GM12872 (cell line): ENCODE measurements around the gene GNPTG.

Experiments
- TF ChIP-seq, protein P1 (sequence below): IDR thresholded peaks from 3 replicates; pipeline ENCODE4 v1.5.1; 2011; ENCODE audit warnings: low read depth, mild to moderate bottlenecking, low read length, moderate library complexity; ENCODE audit not compliant: insufficient read depth

The GNPTG gene

DNA sequence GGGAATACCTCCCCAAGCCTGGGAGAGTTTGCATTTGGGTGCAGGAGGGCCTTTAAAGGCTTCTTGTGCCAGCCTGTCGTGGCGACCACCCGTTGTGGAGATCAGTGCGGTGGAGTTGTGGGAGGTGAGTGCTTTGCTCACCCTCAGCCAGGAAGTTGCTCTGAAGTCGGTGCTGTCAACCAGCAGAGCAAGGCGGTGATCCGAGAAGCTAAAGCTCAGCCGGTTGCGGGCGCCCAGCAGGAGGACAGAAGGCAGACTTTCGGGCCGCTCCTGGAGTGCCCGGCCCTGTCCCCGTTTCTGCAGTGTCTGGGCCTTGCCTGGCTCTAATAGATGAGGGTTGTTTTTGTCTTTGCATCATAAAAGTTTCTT is 40.9 kb upstream of the GNPTG start:
- TF ChIP-seq, protein P1, sequence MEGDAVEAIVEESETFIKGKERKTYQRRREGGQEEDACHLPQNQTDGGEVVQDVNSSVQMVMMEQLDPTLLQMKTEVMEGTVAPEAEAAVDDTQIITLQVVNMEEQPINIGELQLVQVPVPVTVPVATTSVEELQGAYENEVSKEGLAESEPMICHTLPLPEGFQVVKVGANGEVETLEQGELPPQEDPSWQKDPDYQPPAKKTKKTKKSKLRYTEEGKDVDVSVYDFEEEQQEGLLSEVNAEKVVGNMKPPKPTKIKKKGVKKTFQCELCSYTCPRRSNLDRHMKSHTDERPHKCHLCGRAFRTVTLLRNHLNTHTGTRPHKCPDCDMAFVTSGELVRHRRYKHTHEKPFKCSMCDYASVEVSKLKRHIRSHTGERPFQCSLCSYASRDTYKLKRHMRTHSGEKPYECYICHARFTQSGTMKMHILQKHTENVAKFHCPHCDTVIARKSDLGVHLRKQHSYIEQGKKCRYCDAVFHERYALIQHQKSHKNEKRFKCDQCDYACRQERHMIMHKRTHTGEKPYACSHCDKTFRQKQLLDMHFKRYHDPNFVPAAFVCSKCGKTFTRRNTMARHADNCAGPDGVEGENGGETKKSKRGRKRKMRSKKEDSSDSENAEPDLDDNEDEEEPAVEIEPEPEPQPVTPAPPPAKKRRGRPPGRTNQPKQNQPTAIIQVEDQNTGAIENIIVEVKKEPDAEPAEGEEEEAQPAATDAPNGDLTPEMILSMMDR: no peak

DNA sequence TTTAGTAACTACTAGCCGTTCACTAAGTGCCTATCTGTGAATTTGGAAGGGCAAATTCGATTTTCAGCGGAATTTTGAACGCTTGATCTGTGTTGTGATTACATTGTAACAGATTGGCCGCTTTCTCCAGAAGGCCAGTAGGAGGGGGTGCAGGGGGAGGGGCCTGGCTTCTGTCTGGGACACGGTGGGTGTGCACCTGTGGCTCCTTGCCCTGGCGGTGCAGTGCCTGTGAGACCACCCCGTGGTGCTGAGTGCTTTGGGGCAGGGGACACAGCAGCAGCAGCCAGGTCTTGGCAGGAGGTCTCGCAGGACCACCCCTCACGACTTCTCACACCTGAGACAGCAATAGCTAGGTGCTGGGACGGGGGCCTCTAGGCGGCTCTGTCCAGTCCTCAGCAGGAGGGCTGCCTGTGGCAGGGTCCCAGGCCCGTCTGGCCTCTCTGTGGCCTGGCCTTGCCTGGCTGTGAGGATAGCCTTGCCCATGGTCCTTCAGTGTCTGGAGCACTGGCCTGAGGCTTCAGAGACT is 40.5 kb upstream of the GNPTG start:
- TF ChIP-seq, protein P1: no peak

- TF ChIP-seq, protein P1: no peak
Measured at GRCh38 chr16:1311738-1312466, 39.8 kb upstream of the GNPTG start.

GRCh38 chr16:1312467-1312816 is 39.3 kb upstream of the GNPTG start:
- TF ChIP-seq, protein P1: no peak

- TF ChIP-seq, protein P1: no peak
Measured at GRCh38 chr16:1312903-1313302, 38.8 kb upstream of the GNPTG start.

- TF ChIP-seq, protein P1: no peak
Measured at GRCh38 chr16:1313721-1314369, 37.9 kb upstream of the GNPTG start.

DNA sequence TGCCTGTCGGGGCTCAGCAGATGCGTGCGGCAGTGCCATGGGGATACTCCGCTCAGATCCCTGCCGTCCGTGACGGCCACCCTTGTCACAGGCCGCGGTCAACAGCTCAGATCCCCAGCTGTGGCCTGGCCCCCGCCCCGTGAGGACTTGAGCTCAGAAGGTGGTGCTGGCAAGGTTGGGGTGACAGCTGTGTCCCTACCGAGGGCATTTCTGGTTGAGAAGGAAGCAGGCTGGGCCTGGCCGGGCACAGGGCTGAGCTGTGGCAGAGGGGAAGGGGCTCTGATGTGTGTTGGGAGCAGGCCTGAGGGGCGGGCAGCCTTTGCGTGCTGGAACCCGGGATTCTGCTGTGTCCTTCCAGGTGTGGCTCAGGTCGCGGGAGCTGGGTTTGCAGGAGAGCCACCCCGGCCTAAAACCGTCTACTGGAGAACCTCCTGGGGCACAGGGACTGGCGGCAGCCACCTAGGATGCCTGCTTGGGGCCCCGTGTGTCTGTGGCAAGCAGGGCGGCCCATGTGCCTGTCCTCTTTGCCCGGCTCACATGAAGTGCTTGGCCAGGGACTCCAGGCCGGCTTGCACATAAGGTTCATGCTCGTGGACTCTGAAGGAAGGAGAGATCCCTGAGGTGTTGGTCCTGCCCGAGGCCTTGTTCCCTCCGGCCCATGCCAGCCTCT is 37.2 kb upstream of the GNPTG start:
- TF ChIP-seq, protein P1: no peak
